GM12865 (cell line): ENCODE measurements around the gene GLIPR1L2.
"Not testable (repeated sequence)": the region's sequence is repeated elsewhere in the genome, so short reads cannot be mapped to it uniquely, and the experiment has no call there.

Experiments used
- DNase-seq: peaks from one replicate; pipeline ENCODE4 v3.0.0; 2010; ENCODE audit warnings: low read depth
- H3K4me3 ChIP-seq: 2 replicates; pipeline ENCODE4 v1.5.1; 2011; ENCODE audit warnings: mild to moderate bottlenecking, low read depth, low read length, control low read depth
- CTCF ChIP-seq: IDR thresholded peaks from 2 replicates; pipeline ENCODE4 v1.5.1; 2011; ENCODE audit warnings: low read length, control low read depth, low read depth, inconsistent platforms; ENCODE audit not compliant: insufficient read depth; ENCODE audit errors: missing control alignments

Gene GLIPR1L2

GRCh38 chr12:75390899-75391538, at the start of gene GLIPR1L2:
TSS of gene GLIPR1L2 (plus strand) at chr12:75391089. CDS start at chr12:75391117, 28 bp downstream.
- H3K4me3 ChIP-seq, result peak within 1 kb of the TSS; percentile 87
- TF ChIP-seq CTCF, result peak; percentile 95
- DNase-seq, result peak; percentile 99

GRCh38 chr12:75341873-75342272, 49.0 kb upstream of the GLIPR1L2 start:
- no peak for DNase-seq

GRCh38 chr12:75345531-75345930, 45.4 kb upstream of the GLIPR1L2 start:
- TF ChIP-seq CTCF, result no peak
- no peak for DNase-seq
- H3K4me3 ChIP-seq, result no peak overlapping the region

More at GRCh38 chr12:75341873-75342272, 49.0 kb upstream of the GLIPR1L2 start:
- TF ChIP-seq CTCF, result no peak
- H3K4me3 ChIP-seq, result no peak overlapping the region

- not testable (repeated sequence) for H3K4me3 ChIP-seq, DNase-seq
These were observed 44.7 kb upstream of the GLIPR1L2 start for GRCh38 chr12:75346215-75346614.

GRCh38 chr12:75349946-75350345, 40.9 kb upstream of the GLIPR1L2 start:
- DNase-seq, result no peak
- H3K4me3 ChIP-seq, result no peak overlapping the region
- no peak for TF ChIP-seq CTCF

- no peak overlapping the region for H3K4me3 ChIP-seq
- TF ChIP-seq CTCF, result no peak
These were observed 40.5 kb upstream of the GLIPR1L2 start for GRCh38 chr12:75350413-75350812.

GRCh38 chr12:75354011-75354410, 36.9 kb upstream of the GLIPR1L2 start:
- H3K4me3 ChIP-seq, result no peak overlapping the region
- no peak for DNase-seq
- TF ChIP-seq CTCF, result no peak

More at GRCh38 chr12:75350413-75350812, 40.5 kb upstream of the GLIPR1L2 start:
- no peak for DNase-seq
